HG02759 (cell line): ENCODE results near the gene TNP2.

Experiments
- ATAC-seq: cut with Tn5 transposase; IDR thresholded peaks from one replicate; pipeline ENCODE4 v1.9.1; 2021; ENCODE audit warnings: mild to moderate bottlenecking, moderate library complexity; ENCODE audit not compliant: unreplicated experiment

TNP2 gene

GRCh38 chr16:11268921-11269375, at the start of gene TNP2:
TSS of gene TNP2 (minus strand) at chr16:11269325. CDS start at chr16:11269262, 63 bp downstream.
- ATAC-seq: no peak

DNA sequence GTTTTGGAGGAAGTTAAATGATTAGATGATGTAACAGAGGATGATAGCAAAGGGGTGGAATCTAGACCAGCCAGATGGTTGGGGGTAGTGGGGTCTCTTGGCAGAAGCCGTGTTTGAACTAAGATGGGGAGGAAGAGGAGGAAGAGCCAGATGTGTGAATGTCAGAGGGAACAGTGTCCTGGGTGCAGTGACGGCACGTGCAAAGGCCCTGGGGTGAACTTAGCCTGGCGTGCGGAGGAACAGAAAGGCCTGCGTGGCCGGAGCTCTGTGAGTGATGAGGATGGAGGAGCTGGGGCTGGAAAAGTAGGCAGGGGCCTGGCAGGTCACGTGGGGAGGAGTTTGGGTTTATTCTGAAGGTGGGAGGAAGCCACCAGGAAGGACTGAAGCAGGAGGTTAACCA, 49.7 kb upstream of the TNP2 start:
- no peak for ATAC-seq

GRCh38 chr16:11316331-11317015, 47.3 kb upstream of the TNP2 start:
- ATAC-seq: no peak

DNA sequence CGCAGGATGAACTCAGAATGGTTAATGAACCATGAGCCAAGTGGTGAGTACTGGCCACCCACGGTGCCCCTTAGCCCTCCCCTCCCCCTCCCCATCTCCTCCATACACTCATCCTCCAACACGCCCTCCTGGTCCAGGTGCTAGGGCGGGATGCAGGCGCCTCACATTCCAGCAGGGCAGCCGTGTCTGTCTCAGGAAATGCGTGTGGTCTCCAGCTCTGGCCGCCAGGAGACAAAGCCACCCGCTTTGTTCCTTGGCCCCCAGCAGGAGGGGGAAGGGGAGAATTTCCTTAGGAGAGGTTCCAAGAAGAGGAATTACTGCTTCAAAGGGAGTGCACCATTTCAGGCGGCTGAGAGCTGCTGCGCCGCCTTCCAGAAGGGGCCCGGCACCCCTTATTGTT, 46.4 kb upstream of the TNP2 start:
- no peak for ATAC-seq

DNA sequence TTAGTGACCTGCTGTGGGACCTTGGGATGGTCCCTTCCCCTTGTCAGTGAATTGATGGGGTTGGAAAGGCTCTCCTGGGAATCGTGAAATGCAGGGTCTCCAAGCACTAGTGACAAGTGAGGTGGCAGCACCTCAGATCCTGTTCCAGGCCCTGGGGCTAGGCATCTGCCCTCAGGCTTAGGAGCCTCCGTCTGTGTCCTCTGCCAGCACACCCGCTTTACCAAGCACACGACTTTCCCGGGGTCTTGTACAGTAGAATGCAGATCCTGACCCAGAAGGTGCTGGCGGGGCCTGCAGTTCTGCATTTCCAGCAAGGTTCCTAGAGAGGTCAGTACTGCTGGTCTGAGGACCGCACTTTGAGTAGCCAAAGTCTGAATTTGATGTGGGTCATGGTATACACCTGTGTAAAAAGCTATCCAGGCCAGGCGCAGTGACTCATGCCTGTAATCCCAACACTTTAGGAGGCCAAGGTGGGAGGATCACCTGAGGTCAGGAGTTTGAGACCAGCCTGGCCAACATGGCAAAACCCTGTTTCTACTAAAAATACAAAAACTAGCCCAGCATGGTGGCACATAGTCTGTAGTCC, 45.3 kb upstream of the TNP2 start:
- ATAC-seq: no peak

DNA sequence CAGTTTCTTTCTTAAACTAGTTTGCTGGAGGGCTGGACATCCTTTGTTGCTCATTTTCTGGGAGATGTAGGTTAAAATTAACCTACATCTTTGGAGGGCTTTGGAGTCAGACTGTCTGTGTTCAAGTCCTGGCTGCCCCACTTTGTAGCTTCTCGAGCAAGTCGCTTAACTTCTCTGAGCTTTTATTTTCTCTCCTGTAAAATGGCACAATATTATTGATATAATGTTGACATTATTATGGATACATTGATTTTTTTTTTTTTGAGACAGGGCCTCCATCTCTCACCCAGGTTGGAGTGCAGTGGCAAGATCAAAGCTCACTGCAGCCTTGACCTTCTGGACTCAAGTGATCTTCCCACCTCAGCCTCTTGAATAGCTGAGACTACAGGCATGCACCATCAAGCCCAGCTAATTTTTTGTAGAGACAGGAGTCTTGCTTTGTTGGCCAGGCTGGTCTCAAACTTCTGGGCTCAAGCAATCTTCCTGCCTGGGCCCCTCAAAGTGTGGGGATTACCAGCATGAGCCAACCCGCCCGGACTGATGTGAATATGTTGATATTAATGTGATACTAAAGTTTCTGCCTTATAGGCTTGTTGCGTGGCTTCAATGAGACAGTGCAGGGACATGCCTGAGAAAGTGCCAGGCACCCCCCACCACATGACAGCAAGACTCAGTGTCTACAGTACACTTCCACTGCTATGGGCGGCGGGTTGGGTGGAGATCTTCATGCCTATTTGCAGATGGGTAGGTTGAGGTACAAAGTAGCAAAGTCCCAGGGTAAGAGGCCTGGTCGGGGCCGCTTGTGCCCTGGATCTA, 44.6 kb upstream of the TNP2 start:
- ATAC-seq: no peak

- no peak for ATAC-seq
Measured at GRCh38 chr16:11312718-11313492, 43.8 kb upstream of the TNP2 start.

DNA sequence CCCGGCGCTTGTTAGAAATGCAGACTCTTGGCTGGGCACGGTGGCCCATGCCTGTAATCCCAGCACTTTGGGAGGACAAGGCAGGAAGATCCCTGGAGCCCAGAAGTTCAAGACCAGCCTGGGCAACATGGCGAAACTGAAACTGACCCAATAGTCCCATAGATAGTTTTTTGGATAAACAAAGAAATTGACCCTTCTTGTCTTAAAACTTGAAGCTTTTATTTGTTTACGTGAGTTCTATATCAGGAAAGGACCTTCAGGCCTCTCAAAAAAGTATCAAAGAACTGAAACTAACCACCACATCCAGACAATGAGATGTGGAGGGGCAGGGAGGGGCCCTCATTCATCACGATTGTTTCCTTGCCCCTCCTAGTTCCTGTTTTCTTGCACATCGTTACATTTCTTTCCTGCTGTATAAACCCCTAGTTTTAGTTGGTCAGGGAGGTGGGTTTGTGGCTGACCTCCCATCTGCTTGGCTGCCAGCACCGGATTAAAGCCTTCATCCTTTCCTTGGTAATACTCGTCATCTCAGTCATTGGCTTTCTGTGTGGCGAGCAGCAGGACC, 42.0 kb upstream of the TNP2 start:
- ATAC-seq: peak; percentile 41

DNA sequence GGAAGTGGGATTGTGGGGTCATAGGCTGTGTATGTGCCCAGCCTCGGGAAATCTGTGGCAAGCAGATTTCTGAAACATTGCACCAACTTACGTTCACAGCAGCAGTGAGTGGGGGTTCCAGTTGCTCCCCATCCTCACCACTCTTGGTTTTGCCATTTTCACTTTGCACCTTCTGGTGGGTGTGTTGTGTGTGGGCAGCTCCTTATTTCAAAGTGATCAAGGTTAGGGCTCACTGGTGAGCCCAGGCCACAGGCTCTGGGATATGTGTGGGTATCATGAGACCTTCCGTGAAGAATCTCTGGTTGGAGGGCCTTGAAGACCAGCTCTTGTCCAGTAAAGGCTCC, 41.5 kb upstream of the TNP2 start:
- no peak for ATAC-seq

- ATAC-seq: peak; percentile 47
Measured at GRCh38 chr16:11309895-11310633, 40.9 kb upstream of the TNP2 start.

GRCh38 chr16:11308493-11309283, 39.6 kb upstream of the TNP2 start:
- ATAC-seq: peak; percentile 29

- ATAC-seq: no peak
Measured at GRCh38 chr16:11307639-11308492, 38.7 kb upstream of the TNP2 start.

GRCh38 chr16:11306997-11307638, 38.0 kb upstream of the TNP2 start:
- ATAC-seq: no peak

DNA sequence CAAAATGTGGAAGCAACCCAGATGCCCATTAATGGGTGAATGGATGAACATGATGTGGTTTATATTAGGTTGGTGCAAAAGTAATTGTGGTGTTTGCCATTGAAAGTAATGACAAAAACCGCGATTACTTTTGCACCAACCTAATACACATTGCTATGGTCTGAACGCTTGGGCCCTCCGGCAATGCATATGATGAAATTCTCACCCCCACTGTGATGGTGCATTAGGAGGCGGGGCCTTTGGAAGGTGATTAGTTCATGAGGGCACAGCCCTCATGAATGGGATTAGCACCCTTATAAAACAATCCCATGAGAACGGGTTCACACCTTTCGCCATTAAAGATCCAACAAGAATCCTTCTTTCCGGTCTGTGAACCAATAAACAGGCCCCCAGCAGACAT, 37.3 kb upstream of the TNP2 start:
- ATAC-seq: no peak

DNA sequence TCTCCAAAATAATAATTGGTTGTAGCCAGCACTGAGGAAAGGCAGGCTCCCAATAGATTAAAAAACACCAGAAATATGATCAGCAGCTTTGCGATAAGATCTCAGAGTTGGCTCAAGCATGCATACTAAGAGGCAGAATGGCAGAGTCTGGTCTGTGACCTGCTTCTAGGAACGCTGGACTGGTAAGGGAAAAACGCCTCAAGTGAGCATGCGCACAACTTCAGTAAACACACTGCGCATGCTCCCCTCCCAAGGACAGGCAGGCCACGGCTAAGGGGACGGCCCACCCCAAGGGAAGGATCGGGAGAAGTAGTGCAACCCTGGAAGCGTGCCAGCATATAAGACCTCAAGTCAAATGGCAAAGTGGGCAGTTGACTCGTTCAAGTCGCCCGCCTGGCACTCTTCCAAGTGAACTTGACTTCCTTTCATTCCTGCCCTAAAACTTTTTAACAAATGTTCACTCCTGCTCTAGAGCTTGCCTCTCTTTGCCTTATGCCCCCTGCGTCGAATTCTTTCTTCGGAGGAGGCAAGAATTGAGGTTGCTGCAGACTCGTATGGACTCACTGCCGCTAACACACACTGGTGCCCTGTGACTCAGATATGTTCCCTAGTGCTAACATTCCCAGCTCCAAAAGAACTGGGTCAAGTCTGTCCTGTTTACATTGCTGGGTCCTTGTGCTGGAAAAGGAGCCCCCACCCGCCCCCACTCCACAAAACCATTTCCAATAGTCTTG, 34.4 kb upstream of the TNP2 start:
- no peak for ATAC-seq

GRCh38 chr16:11302977-11303376, 33.9 kb upstream of the TNP2 start:
- ATAC-seq: no peak
